Endodermal cell (in vitro differentiated cells): ENCODE data around the gene PLEKHA8. TPM values are rescaled to one million over a fixed set of nuclear protein-coding genes. Genes with fewer than 3 reads are reported as not detected.

Source experiments
- DNase-seq: peaks from one replicate; pipeline ENCODE4 v3.0.0-alpha.2; 2017
- H3K27ac ChIP-seq: 2 replicates; pipeline ENCODE4 v1.5.1; 2013; ENCODE audit warnings: mild to moderate bottlenecking, low read depth, low read length, moderate library complexity
- H3K27me3 ChIP-seq: 2 replicates; pipeline ENCODE4 v1.6.1; 2013; ENCODE audit warnings: mild to moderate bottlenecking, low read length, moderate library complexity; ENCODE audit not compliant: insufficient read depth, control insufficient read depth, poor library complexity, severe bottlenecking
- H3K36me3 ChIP-seq: 2 replicates; pipeline ENCODE4 v1.7.0; 2013; ENCODE audit warnings: mild to moderate bottlenecking, low read length, moderate library complexity; ENCODE audit not compliant: control insufficient read depth, insufficient read depth
- H3K4me1 ChIP-seq: one replicate; pipeline ENCODE4 v1.7.0; 2013; ENCODE audit warnings: low read length; ENCODE audit not compliant: control insufficient read depth, insufficient read depth
- H3K4me3 ChIP-seq: 2 replicates; pipeline ENCODE4 v1.5.1; 2013; ENCODE audit warnings: mild to moderate bottlenecking, low read length, moderate library complexity
- H3K9ac ChIP-seq: 2 replicates; pipeline ENCODE4 v1.6.1; 2013; ENCODE audit warnings: mild to moderate bottlenecking, low read length, moderate library complexity; ENCODE audit not compliant: poor library complexity, severe bottlenecking; ENCODE audit errors: extremely low read depth
- H3K9me3 ChIP-seq: 2 replicates; pipeline ENCODE4 v1.6.1; 2013; ENCODE audit warnings: mild to moderate bottlenecking, low read length, moderate library complexity; ENCODE audit not compliant: control insufficient read depth
- H3K27ac Mint-ChIP-seq: 2 replicates; pipeline ENCODE4 v1.8.0; 2020; ENCODE audit warnings: mixed read lengths
- H3K27me3 Mint-ChIP-seq: 2 replicates; pipeline ENCODE4 v1.8.0; 2021; ENCODE audit warnings: mild to moderate bottlenecking, mixed read lengths; ENCODE audit not compliant: insufficient read depth
- H3K36me3 Mint-ChIP-seq: 2 replicates; pipeline ENCODE4 v1.8.0; 2020; ENCODE audit warnings: low read depth, mixed read lengths
- H3K4me1 Mint-ChIP-seq: 2 replicates; pipeline ENCODE4 v1.8.0; 2020; ENCODE audit warnings: mixed read lengths
- H3K4me3 Mint-ChIP-seq: 2 replicates; pipeline ENCODE4 v1.8.0; 2020; ENCODE audit warnings: mild to moderate bottlenecking, moderate library complexity, mixed read lengths
- H3K9me3 Mint-ChIP-seq: 2 replicates; pipeline ENCODE4 v1.8.0; 2020; ENCODE audit warnings: mild to moderate bottlenecking, mixed read lengths
- WGBS, 2 experiments: methylation state at CpG; one replicate each; pipeline versions ENCODE4 v1.1.5 to v1.1.7; 2013; ENCODE audit warnings: missing lambda C conversion rate in 2 of 2, mixed read lengths in 1 of 2; ENCODE audit not compliant: insufficient coverage in 1 of 2, insufficient read length in 1 of 2; 5-methylcytosine and 5-hydroxymethylcytosine counted together
- total RNA-seq, 2 donors: library from RNA; stranded (reverse); fragmentation: NEBNext Ultra II Directional in 1 of 2; extraction: Animal tissue kit (Norgen Biotek cat#: 25700) in 1 of 2; gene quantifications; 2 replicates in 1 of 2; 3 replicates in 1 of 2; pipeline ENCODE4 v1.2.1, GENCODE V29; 2021
- TF ChIP-seq, protein P1 (sequence below): fragments of 200-600 bp; sonication (generic); conservative IDR thresholded peaks from 2 replicates; pipeline ENCODE4 v1.5.0; 2021; ENCODE audit warnings: antibody characterized with exemption, mild to moderate bottlenecking

The PLEKHA8 gene
- total RNA-seq, 2 donors from 2014 or later, result 37.7 to 42.2 TPM

DNA sequence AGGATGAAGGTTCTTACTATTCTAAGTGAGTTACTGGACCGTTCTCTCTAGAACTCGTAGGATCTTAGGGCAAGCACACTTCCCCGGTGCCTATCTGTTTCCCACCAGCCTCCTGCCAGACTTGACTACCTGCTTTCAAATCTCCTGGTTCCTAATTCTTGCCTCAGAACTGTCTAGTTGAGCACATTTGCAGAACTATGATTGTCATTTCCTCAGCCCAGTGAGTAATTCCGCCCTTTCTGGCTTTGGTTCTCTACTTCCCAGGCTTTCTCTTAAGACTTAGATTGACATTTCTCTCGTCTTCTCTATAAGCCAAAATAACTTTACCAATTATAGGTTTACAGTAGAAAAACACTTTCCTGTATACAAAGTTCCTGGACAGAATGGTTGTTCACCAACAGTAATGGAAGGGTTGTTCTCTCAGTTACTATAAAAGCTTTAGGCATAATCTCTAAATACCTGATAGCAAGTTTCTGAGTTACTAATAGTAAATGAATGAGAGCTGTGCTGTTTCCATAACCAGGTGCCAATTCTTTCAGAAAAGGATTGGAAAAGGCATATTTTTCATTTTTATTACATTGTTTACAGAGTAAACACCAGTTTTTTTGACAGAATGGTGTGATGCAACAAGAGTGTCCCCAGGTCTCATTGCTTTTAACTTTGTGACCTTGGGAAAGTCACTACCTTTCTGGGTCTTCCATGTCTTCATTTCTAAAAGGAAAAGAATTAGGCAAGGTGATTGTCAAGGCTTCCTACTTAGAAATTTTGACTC is 41.1 kb downstream of the PLEKHA8 start:
- no peak overlapping the region for H3K9ac ChIP-seq
- Mint-ChIP-seq H3K36me3 (peaks cover 9% of the 10 kb centered on the region), H3K4me1 (peaks cover under 1% of the 10 kb centered on the region), H3K27me3 (no peaks in the 10 kb centered on the region), H3K27ac (no peak overlapping the region), H3K9me3 (no peaks in the 10 kb centered on the region), H3K4me3 (no peak overlapping the region)
- TF ChIP-seq, protein P1, sequence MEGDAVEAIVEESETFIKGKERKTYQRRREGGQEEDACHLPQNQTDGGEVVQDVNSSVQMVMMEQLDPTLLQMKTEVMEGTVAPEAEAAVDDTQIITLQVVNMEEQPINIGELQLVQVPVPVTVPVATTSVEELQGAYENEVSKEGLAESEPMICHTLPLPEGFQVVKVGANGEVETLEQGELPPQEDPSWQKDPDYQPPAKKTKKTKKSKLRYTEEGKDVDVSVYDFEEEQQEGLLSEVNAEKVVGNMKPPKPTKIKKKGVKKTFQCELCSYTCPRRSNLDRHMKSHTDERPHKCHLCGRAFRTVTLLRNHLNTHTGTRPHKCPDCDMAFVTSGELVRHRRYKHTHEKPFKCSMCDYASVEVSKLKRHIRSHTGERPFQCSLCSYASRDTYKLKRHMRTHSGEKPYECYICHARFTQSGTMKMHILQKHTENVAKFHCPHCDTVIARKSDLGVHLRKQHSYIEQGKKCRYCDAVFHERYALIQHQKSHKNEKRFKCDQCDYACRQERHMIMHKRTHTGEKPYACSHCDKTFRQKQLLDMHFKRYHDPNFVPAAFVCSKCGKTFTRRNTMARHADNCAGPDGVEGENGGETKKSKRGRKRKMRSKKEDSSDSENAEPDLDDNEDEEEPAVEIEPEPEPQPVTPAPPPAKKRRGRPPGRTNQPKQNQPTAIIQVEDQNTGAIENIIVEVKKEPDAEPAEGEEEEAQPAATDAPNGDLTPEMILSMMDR, result no peak
- no peaks in the 10 kb centered on the region for H3K27me3 ChIP-seq
- no peaks in the 10 kb centered on the region for H3K9me3 ChIP-seq
- no peak overlapping the region for H3K4me3 ChIP-seq
- no peak overlapping the region for H3K27ac ChIP-seq
- peaks cover 59% of the 10 kb centered on the region for H3K36me3 ChIP-seq
- no peaks in the 10 kb centered on the region for H3K4me1 ChIP-seq
- WGBS, 2 experiments, result 94 to 96% methylated on average over 5 of the region's 5 CpGs
- DNase-seq, result no peak

DNA sequence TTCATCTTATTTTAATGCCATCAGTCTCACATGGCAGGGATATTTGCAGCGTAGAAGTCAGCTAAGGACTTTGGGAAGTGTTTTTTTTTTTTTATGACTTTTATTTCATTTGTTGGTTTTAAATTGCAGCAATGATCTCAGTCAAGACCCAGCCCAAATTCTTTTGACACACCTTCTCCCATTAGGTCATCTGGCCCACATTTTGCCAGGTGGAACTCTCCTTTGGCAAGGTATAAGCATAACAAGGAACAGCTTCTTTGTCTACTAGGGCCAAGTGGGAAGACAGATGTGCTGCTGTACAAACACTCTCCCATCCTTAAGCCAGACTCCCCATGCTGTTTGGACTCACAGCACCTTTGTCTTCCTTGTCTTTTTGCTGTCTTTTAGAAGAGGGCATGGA is 41.8 kb downstream of the PLEKHA8 start:
- Mint-ChIP-seq H3K27ac (no peak overlapping the region), H3K9me3 (no peaks in the 10 kb centered on the region), H3K36me3 (peaks cover 9% of the 10 kb centered on the region), H3K4me3 (no peak overlapping the region), H3K27me3 (no peaks in the 10 kb centered on the region), H3K4me1 (peaks cover 4% of the 10 kb centered on the region)
- Histone ChIP-seq H3K9me3 (no peaks in the 10 kb centered on the region), H3K27me3 (no peaks in the 10 kb centered on the region), H3K9ac (no peak overlapping the region), H3K4me3 (no peak overlapping the region), H3K36me3 (peaks cover 57% of the 10 kb centered on the region), H3K27ac (no peak overlapping the region), H3K4me1 (no peaks in the 10 kb centered on the region)
- DNase-seq, result no peak
- WGBS, 2 experiments, result 0% methylated on average over 1 of the region's 1 CpG; no CpG with 5 or more reads in 1 of the 2 experiments
- TF ChIP-seq, protein P1, result no peak

- Histone ChIP-seq H3K27me3 (no peaks in the 10 kb centered on the region), H3K9ac (no peak overlapping the region), H3K4me3 (no peak overlapping the region), H3K36me3 (peaks cover 44% of the 10 kb centered on the region), H3K9me3 (no peaks in the 10 kb centered on the region), H3K27ac (no peak overlapping the region), H3K4me1 (peaks cover 3% of the 10 kb centered on the region)
- H3K4me3 Mint-ChIP-seq, result no peak overlapping the region
- H3K27ac Mint-ChIP-seq, result no peak overlapping the region
- DNase-seq, result no peak
- peaks cover 9% of the 10 kb centered on the region for H3K36me3 Mint-ChIP-seq
- peaks cover 19% of the 10 kb centered on the region for H3K4me1 Mint-ChIP-seq
- no peaks in the 10 kb centered on the region for H3K9me3 Mint-ChIP-seq
- no peaks in the 10 kb centered on the region for H3K27me3 Mint-ChIP-seq
- TF ChIP-seq, protein P1, result no peak
- 100% methylated on average over 1 of the region's 1 CpG; no CpG with 5 or more reads in 1 of the 2 experiments for WGBS, 2 experiments
Measured at GRCh38 chr7:30072735-30073134, 44.5 kb downstream of the PLEKHA8 start.
